IPS-20b (cell line): ENCODE results near the gene FBXL7.

ENCODE experiments used
- H3K27ac ChIP-seq: one replicate; pipeline ENCODE4 v1.5.1; 2013; ENCODE audit warnings: low read length
- H3K27me3 ChIP-seq: 2 replicates; pipeline ENCODE4 v1.6.1; 2013; ENCODE audit warnings: mild to moderate bottlenecking, low read length, inconsistent platforms; ENCODE audit not compliant: insufficient read depth
- H3K36me3 ChIP-seq: 2 replicates; pipeline ENCODE4 v1.6.1; 2013; ENCODE audit warnings: low read depth, mild to moderate bottlenecking, inconsistent platforms, low read length, moderate library complexity; ENCODE audit not compliant: insufficient read depth
- H3K4me1 ChIP-seq: 2 replicates; pipeline ENCODE4 v1.6.1; 2013; ENCODE audit warnings: mild to moderate bottlenecking, control low read depth, inconsistent platforms, low read length, moderate library complexity; ENCODE audit not compliant: insufficient read depth
- H3K4me3 ChIP-seq: 2 replicates; pipeline ENCODE4 v1.5.1; 2013; ENCODE audit warnings: mild to moderate bottlenecking, low read length, inconsistent platforms
- H3K9ac ChIP-seq: 2 replicates; pipeline ENCODE4 v1.6.1; 2013; ENCODE audit warnings: low read depth, mild to moderate bottlenecking, inconsistent platforms, low read length, moderate library complexity
- H3K9me3 ChIP-seq: 2 replicates; pipeline ENCODE4 v1.6.1; 2013; ENCODE audit warnings: mild to moderate bottlenecking, low read depth, low read length, inconsistent platforms; ENCODE audit not compliant: insufficient read depth

Gene FBXL7

DNA sequence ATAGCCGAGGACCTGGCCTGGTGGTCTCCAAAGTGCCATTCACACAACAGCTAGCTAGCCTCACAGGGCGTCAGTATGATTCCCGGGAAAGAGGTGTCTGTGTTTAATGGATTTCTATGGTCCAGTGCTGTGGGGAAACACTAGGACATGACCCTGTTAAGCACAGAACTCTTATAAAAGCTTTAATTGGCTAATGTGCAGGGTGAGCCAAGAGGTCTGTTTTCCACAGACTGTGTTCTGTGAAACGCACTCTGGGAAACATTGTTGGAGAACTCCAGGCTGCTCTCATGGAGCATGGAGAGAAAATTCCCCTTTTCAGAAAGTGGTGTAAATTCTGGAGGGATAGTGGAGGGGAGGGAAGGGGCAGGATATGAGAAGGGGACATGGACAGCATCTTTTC, 331.4 kb downstream of the FBXL7 start:
- Histone ChIP-seq H3K27ac (no peak overlapping the region), H3K9me3 (no peaks in the 10 kb centered on the region)

DNA sequence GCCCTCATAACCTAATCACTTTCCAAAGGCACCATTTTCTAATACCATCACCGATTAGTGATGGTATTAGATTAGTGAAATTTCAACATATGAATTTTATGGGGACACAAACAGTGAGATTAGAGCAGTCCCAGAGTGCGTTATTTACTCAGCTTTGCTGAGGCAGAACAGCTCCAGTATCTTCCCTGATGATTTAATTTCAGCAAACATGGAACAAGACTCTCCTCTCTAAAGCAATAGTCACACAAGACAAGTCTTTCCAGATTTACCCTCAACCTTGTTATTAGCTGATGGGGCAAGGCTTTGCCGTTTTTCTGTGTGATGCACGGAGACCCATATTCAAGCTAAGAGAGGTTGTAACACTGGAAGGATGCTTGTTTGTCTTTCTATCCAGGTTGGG, 333.4 kb downstream of the FBXL7 start:
- no peaks in the 10 kb centered on the region for H3K27me3 ChIP-seq
- H3K9ac ChIP-seq = no peak overlapping the region
- no peak overlapping the region for H3K27ac ChIP-seq
- no peaks in the 10 kb centered on the region for H3K36me3 ChIP-seq
- no peak overlapping the region for H3K4me3 ChIP-seq
- peaks cover 7% of the 10 kb centered on the region for H3K4me1 ChIP-seq
- H3K9me3 ChIP-seq = no peaks in the 10 kb centered on the region

More for the DNA sequence above, 331.4 kb downstream of the FBXL7 start:
- Histone ChIP-seq H3K4me3 (no peak overlapping the region), H3K27me3 (no peaks in the 10 kb centered on the region), H3K36me3 (no peaks in the 10 kb centered on the region), H3K4me1 (peaks cover 7% of the 10 kb centered on the region), H3K9ac (no peak overlapping the region)

- Histone ChIP-seq H3K9me3 (no peaks in the 10 kb centered on the region), H3K27ac (no peak overlapping the region), H3K4me3 (no peak overlapping the region), H3K27me3 (no peaks in the 10 kb centered on the region), H3K9ac (no peak overlapping the region), H3K36me3 (no peaks in the 10 kb centered on the region), H3K4me1 (peaks cover 7% of the 10 kb centered on the region)
Measured at GRCh38 chr5:15834596-15835245, 334.7 kb downstream of the FBXL7 start.

DNA sequence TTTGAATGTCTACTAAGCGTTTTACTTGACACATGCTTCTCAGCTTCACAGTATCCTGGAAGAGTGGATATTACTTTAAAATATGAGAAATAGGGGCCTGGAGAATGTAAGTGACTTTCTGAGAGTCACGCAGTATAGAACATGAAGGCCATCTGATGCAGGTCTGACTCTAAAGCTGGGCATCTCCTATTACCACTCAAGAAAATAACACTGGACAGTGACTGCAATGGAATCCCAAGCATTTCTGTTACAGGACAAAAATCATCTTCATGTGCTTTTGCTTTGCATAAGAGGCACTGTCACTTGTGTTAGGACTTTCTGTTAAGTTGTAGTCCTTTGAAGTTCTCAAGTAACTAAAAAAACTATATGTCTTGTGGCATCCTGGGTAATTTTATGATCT, 335.5 kb downstream of the FBXL7 start:
- Histone ChIP-seq H3K4me1 (peaks cover 7% of the 10 kb centered on the region), H3K9me3 (no peaks in the 10 kb centered on the region), H3K4me3 (no peak overlapping the region), H3K27ac (no peak overlapping the region), H3K27me3 (no peaks in the 10 kb centered on the region), H3K36me3 (no peaks in the 10 kb centered on the region), H3K9ac (no peak overlapping the region)

GRCh38 chr5:15837551-15838289, 337.7 kb downstream of the FBXL7 start:
- Histone ChIP-seq H3K4me3 (no peak overlapping the region), H3K27ac (no peak overlapping the region), H3K4me1 (peaks cover 7% of the 10 kb centered on the region), H3K9me3 (peaks cover 20% of the 10 kb centered on the region), H3K36me3 (no peaks in the 10 kb centered on the region), H3K9ac (no peak overlapping the region), H3K27me3 (no peaks in the 10 kb centered on the region)

GRCh38 chr5:15844253-15844652, 344.3 kb downstream of the FBXL7 start:
- H3K9ac ChIP-seq = no peak overlapping the region
- H3K9me3 ChIP-seq = peaks cover 20% of the 10 kb centered on the region
- no peak overlapping the region for H3K4me3 ChIP-seq
- H3K4me1 ChIP-seq = no peaks in the 10 kb centered on the region
- H3K27ac ChIP-seq = no peak overlapping the region
- no peaks in the 10 kb centered on the region for H3K36me3 ChIP-seq
- no peaks in the 10 kb centered on the region for H3K27me3 ChIP-seq

DNA sequence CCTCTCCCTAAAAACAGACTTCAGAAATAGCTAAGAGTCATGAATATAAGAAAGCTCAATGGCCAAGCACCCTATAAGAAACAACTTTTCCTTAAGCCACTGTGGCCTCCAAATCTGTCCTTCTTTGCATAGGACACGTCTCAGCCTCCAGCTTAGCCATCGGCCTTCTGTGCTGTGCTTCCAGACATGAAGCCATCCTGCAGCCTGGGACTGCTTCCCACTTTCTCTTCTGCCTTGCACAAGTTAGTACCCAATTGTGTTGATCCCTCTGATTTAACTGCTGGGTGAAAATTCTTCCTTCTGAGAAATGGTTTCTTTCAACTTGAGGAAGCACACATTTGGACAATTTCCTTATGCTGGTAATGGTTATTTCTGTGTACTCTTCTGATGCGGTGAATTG, 344.9 kb downstream of the FBXL7 start:
- H3K4me3 ChIP-seq = no peak overlapping the region
- no peaks in the 10 kb centered on the region for H3K4me1 ChIP-seq
- peaks cover 20% of the 10 kb centered on the region for H3K9me3 ChIP-seq
- no peak overlapping the region for H3K27ac ChIP-seq
- H3K36me3 ChIP-seq = no peaks in the 10 kb centered on the region
- H3K9ac ChIP-seq = no peak overlapping the region
- no peaks in the 10 kb centered on the region for H3K27me3 ChIP-seq

DNA sequence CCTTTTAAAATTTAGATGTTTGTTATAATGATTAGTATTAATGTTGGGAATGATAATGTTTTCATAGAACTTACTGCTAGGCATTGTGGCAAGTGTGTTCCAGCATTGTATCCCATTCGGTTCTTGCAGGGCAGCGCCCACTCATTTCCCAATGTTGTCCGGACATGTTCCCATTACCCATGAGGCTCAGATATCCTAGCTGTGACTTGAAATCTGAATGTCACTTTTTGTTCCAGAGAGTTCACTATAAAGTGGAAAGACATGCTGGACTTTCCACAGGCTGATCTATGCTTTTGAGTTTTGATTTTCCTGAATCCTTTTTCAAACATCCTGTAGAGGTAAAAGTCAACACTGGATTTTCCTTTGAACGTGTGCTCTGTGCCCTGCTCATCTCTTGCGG, 350.6 kb downstream of the FBXL7 start:
- Histone ChIP-seq H3K4me1 (no peaks in the 10 kb centered on the region), H3K27me3 (no peaks in the 10 kb centered on the region), H3K9me3 (no peaks in the 10 kb centered on the region), H3K36me3 (no peaks in the 10 kb centered on the region), H3K4me3 (no peak overlapping the region), H3K9ac (no peak overlapping the region), H3K27ac (no peak overlapping the region)

DNA sequence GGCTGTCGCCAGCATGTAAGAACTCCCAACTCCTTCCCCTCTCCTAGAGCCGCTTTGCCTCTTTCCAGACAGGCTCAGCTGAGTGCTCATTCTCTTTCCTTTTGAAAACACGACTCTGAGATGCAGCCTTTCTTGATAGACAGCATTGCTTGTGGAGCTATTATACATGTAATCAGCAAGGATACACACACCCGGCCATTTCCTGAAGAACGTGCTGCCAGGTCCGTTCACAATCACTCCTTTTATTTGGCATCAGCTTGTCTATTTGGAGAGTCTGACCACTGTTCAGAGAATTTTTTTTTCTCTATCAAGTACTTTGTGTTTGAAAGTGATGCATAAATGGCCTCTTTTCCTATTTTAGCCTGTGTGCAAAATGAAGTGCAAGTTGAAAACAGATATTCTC, 351.0 kb downstream of the FBXL7 start:
- Histone ChIP-seq H3K27me3 (no peaks in the 10 kb centered on the region), H3K36me3 (no peaks in the 10 kb centered on the region), H3K9ac (no peak overlapping the region), H3K4me1 (no peaks in the 10 kb centered on the region), H3K9me3 (no peaks in the 10 kb centered on the region), H3K4me3 (no peak overlapping the region), H3K27ac (no peak overlapping the region)

DNA sequence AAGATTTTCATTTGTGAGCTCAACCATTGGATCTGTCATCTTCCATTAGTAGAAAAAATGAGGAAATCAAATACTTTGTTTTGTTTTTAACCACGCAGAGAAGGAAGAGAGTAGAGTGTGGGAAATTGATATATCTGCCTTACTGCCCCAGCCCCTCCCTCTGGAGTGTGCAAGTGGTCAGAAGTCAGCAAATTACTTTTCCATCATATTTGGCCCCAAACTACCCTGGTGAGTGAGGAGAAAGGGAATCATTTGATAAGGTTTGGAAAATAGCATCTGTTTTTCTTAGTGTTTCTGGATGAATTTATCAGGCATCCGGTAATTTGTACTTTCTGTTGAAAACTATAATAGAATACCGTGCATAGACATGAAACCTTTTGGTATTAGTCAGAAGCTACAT, 352.2 kb downstream of the FBXL7 start:
- H3K27ac ChIP-seq = no peak overlapping the region
- H3K4me1 ChIP-seq = no peaks in the 10 kb centered on the region
- H3K27me3 ChIP-seq = no peaks in the 10 kb centered on the region
- no peaks in the 10 kb centered on the region for H3K9me3 ChIP-seq
- no peaks in the 10 kb centered on the region for H3K36me3 ChIP-seq
- no peak overlapping the region for H3K4me3 ChIP-seq
- H3K9ac ChIP-seq = no peak overlapping the region

- H3K27ac ChIP-seq = no peak overlapping the region
- H3K9ac ChIP-seq = no peak overlapping the region
- H3K36me3 ChIP-seq = no peaks in the 10 kb centered on the region
- no peaks in the 10 kb centered on the region for H3K27me3 ChIP-seq
- H3K9me3 ChIP-seq = no peaks in the 10 kb centered on the region
- no peak overlapping the region for H3K4me3 ChIP-seq
- H3K4me1 ChIP-seq = no peaks in the 10 kb centered on the region
Measured at GRCh38 chr5:15852949-15853348, 353.0 kb downstream of the FBXL7 start.

DNA sequence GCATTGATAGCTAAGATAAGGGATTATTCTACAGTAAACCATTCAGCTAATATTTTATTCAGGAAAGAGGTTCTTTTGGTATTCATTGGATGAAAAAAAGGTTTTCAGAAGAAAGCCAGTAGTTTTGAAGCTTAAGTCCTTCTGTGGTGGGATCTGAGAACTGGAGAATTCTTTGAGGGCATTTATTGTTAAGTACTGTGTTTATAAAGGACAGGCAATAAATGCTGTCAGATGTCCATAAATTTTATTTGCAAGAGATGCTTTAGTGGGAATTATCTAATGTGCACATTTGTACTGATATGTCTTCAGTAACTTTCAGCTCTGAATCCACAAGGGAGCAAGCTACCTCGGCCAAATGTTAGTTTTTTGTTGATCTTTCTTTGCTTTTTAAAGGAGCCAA, 358.3 kb downstream of the FBXL7 start:
- H3K4me3 ChIP-seq = no peak overlapping the region
- H3K9ac ChIP-seq = no peak overlapping the region
- H3K4me1 ChIP-seq = no peaks in the 10 kb centered on the region
- H3K27me3 ChIP-seq = no peaks in the 10 kb centered on the region
- H3K9me3 ChIP-seq = peaks cover 3% of the 10 kb centered on the region; the same call in 1 of the 2 replicates
- H3K36me3 ChIP-seq = no peaks in the 10 kb centered on the region
- no peak overlapping the region for H3K27ac ChIP-seq
